ENCODE measurements around the gene PHKA2. TPM values are rescaled to one million over a fixed set of nuclear protein-coding genes. Genes with fewer than 3 reads are reported as not detected.

Gene PHKA2
- total and polyA plus RNA-seq, 4 donors: 28.9 to 82.3 (median 41.9) TPM

DNA sequence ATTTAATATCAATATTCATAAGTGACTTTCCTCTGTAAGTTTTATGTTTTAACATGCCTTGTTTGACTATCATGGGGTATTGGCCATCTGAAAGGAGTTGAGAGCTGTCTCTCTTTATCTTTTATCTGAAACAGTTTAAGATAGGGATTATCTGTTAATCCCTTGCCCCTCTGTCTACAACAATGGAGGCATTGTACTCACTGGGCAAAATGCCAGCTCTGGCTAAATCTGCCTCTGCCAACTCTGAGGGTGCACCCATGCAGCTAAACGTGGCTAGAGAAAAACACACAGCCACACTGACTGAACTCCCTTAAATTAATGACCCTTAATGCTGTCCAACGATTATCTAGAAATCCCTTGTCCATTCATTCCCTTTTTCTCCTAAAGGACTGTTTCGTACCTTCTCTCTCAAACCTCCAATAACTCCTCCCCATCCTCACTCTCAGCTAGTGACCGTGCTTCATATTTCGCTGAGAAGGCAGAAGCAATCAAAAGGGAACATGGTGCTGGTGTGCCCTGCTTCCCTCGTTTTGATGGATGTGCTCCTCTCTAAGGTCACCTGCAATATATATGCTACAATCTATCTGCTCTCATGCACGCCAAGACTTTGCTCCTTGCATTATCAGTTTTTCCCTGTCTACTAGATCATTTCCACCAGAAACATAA is 10.3 kb downstream of the PHKA2 start:
- H3K4me3 ChIP-seq (ENCODE audit: low read depth in 1 of 3, low read length in 3 of 3): no peak overlapping the region
- DNase-seq (ENCODE audit: low spot score): no peak
- peaks cover 0 to 4% (median under 1%) of the 10 kb centered on the region in 4 donors for H3K4me1 ChIP-seq (ENCODE audit: control insufficient read depth in 4 of 4, insufficient read depth in 4 of 4, low read length in 3 of 4)
- TF ChIP-seq, protein P1, sequence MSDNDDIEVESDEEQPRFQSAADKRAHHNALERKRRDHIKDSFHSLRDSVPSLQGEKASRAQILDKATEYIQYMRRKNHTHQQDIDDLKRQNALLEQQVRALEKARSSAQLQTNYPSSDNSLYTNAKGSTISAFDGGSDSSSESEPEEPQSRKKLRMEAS (IDR thresholded peaks at IDR 0.05): no peak
- TF ChIP-seq EGR1 (IDR thresholded peaks at IDR 0.05; ENCODE audit: low read depth in 2 of 2) (no peak), ATF3 (IDR thresholded peaks at IDR 0.05) (no peak), HNF4G (IDR thresholded peaks at IDR 0.05) (no peak), HNF4A (conservative IDR thresholded peaks at IDR 0.05) (no peak), FOXA1 (IDR thresholded peaks at IDR 0.05) (no peak), RXRA (IDR thresholded peaks at IDR 0.05) (no peak), TAF1 (conservative IDR thresholded peaks at IDR 0.05) (no peak), GABPA (IDR thresholded peaks at IDR 0.05 in 1 of 2, conservative IDR thresholded peaks at IDR 0.05 in 1 of 2) (no peak), RAD21 (IDR thresholded peaks at IDR 0.05) (no peak), YY1 (IDR thresholded peaks at IDR 0.05) (no peak)
- TF ChIP-seq, protein P2, sequence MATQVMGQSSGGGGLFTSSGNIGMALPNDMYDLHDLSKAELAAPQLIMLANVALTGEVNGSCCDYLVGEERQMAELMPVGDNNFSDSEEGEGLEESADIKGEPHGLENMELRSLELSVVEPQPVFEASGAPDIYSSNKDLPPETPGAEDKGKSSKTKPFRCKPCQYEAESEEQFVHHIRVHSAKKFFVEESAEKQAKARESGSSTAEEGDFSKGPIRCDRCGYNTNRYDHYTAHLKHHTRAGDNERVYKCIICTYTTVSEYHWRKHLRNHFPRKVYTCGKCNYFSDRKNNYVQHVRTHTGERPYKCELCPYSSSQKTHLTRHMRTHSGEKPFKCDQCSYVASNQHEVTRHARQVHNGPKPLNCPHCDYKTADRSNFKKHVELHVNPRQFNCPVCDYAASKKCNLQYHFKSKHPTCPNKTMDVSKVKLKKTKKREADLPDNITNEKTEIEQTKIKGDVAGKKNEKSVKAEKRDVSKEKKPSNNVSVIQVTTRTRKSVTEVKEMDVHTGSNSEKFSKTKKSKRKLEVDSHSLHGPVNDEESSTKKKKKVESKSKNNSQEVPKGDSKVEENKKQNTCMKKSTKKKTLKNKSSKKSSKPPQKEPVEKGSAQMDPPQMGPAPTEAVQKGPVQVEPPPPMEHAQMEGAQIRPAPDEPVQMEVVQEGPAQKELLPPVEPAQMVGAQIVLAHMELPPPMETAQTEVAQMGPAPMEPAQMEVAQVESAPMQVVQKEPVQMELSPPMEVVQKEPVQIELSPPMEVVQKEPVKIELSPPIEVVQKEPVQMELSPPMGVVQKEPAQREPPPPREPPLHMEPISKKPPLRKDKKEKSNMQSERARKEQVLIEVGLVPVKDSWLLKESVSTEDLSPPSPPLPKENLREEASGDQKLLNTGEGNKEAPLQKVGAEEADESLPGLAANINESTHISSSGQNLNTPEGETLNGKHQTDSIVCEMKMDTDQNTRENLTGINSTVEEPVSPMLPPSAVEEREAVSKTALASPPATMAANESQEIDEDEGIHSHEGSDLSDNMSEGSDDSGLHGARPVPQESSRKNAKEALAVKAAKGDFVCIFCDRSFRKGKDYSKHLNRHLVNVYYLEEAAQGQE (IDR thresholded peaks at IDR 0.05): no peak
- TF ChIP-seq, protein P3, sequence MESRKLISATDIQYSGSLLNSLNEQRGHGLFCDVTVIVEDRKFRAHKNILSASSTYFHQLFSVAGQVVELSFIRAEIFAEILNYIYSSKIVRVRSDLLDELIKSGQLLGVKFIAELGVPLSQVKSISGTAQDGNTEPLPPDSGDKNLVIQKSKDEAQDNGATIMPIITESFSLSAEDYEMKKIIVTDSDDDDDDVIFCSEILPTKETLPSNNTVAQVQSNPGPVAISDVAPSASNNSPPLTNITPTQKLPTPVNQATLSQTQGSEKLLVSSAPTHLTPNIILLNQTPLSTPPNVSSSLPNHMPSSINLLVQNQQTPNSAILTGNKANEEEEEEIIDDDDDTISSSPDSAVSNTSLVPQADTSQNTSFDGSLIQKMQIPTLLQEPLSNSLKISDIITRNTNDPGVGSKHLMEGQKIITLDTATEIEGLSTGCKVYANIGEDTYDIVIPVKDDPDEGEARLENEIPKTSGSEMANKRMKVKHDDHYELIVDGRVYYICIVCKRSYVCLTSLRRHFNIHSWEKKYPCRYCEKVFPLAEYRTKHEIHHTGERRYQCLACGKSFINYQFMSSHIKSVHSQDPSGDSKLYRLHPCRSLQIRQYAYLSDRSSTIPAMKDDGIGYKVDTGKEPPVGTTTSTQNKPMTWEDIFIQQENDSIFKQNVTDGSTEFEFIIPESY (IDR thresholded peaks at IDR 0.05): no peak
- 67% methylated on average over 7 of the region's 7 CpGs for WGBS
- no peak overlapping the region for H3K27ac ChIP-seq (ENCODE audit: low read depth in 1 of 2, low read length in 2 of 2)
- H3K9me3 ChIP-seq (ENCODE audit: control insufficient read depth in 4 of 4, low read length in 3 of 4): no peaks in the 10 kb centered on the region
- no peaks in the 10 kb centered on the region for H3K27me3 ChIP-seq (ENCODE audit: control insufficient read depth in 4 of 4, insufficient read depth in 4 of 4, low read length in 3 of 4)
- H3K36me3 ChIP-seq (ENCODE audit: control insufficient read depth in 4 of 4, insufficient read depth in 3 of 4, low read depth in 1 of 4, low read length in 3 of 4): no peaks in the 10 kb centered on the region
- no peak overlapping the region for H3K9ac ChIP-seq (ENCODE audit: low read depth in 1 of 2, low read length in 2 of 2)

DNA sequence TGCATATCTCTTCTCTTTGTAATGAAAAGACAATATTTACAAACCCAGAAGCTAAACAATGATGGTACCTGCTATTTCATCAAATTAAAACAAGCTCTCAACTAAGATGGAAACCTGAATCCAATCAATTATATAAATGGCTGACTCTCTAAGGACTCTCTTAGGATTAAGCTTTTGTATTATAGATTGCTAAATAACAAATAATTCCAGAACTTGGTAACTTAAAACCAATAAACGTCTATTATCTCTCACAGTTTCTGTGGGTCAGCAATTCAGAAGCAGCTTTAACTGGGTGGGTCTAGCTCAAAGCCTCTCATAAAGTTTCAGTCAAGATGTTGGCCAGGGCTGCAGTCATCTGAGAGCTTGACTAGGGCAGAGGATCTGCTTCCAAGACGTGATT is 12.4 kb downstream of the PHKA2 start:
- Histone ChIP-seq H3K27ac (ENCODE audit: low read depth in 1 of 2, low read length in 2 of 2) (no peak overlapping the region), H3K36me3 (ENCODE audit: control insufficient read depth in 4 of 4, insufficient read depth in 3 of 4, low read depth in 1 of 4, low read length in 3 of 4) (no peaks in the 10 kb centered on the region), H3K9me3 (ENCODE audit: control insufficient read depth in 4 of 4, low read length in 3 of 4) (no peaks in the 10 kb centered on the region), H3K9ac (ENCODE audit: low read depth in 1 of 2, low read length in 2 of 2) (no peak overlapping the region), H3K4me1 (ENCODE audit: control insufficient read depth in 4 of 4, insufficient read depth in 4 of 4, low read length in 3 of 4) (peaks cover 4 to 9% (median 8%) of the 10 kb centered on the region in 4 donors), H3K4me3 (ENCODE audit: low read depth in 1 of 3, low read length in 3 of 3) (no peak overlapping the region), H3K27me3 (ENCODE audit: control insufficient read depth in 4 of 4, insufficient read depth in 4 of 4, low read length in 3 of 4) (peaks cover 0 to 3% (median 0%) of the 10 kb centered on the region in 4 donors)
- DNase-seq (ENCODE audit: low spot score): no peak
- 67% methylated on average over 2 of the region's 2 CpGs for WGBS
- TF ChIP-seq HNF4G (IDR thresholded peaks at IDR 0.05) (no peak), FOXA2 (IDR thresholded peaks at IDR 0.05) (no peak), TAF1 (conservative IDR thresholded peaks at IDR 0.05) (no peak), CTCF (IDR thresholded peaks at IDR 0.05; ENCODE audit: low read depth, low read length, missing input control) (no peak), HNF4A (conservative IDR thresholded peaks at IDR 0.05) (no peak), NR2F2 (IDR thresholded peaks at IDR 0.05) (no peak), RAD21 (IDR thresholded peaks at IDR 0.05) (no peak), GABPA (IDR thresholded peaks at IDR 0.05 in 1 of 2, conservative IDR thresholded peaks at IDR 0.05 in 1 of 2) (no peak), ATF3 (IDR thresholded peaks at IDR 0.05) (no peak), EGR1 (IDR thresholded peaks at IDR 0.05; ENCODE audit: low read depth in 2 of 2) (no peak), RXRA (IDR thresholded peaks at IDR 0.05) (no peak)
- TF ChIP-seq, protein P2 (IDR thresholded peaks at IDR 0.05): no peak
- TF ChIP-seq, protein P3 (IDR thresholded peaks at IDR 0.05): no peak

Data from liver (tissue), 9 donors.